ENCODE measurements around the gene LRIG2. TPM values are rescaled to one million over a fixed set of nuclear protein-coding genes. Genes with fewer than 3 reads are reported as not detected.

The LRIG2 gene
- total RNA-seq, 3 donors from 2014 or later (not counting 1 experiment from before 2014, with no cell fraction given): 20.2 to 28.5 (median 23.7) TPM

DNA sequence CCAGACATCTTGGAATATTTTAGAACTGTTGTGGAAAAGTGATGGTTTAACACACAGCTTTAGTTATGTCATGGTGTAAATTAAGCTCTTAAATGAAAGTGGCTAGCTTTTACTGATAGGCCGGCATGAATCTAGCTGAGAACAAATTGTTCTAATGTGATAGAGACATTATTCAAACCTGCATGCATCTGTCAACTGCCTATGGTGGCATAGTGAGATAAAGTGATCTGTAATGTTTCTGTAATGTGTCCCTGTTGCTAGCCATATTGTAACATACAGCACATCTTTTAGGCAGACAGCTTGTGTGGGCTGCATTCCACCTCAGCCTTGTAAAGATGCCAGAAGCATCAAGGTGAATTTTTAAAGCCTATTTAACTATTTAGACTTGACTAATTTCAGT, 16.0 kb downstream of the LRIG2 start:
- DNase-seq: no peak
- H3K36me3 Mint-ChIP-seq: no peaks in the 10 kb centered on the region
- 83% methylated on average over 1 of the region's 1 CpG for WGBS (ENCODE audit: insufficient coverage)
- Histone ChIP-seq H3K4me3 (ENCODE audit: low read length) (no peak overlapping the region), H3K4me1 (ENCODE audit: control insufficient read depth, insufficient read depth, low read length) (no peaks in the 10 kb centered on the region), H3K9me3 (ENCODE audit: control insufficient read depth, insufficient read depth, low read length) (no peaks in the 10 kb centered on the region), H3K27ac (ENCODE audit: low read length) (no peak overlapping the region), H3K36me3 (ENCODE audit: control insufficient read depth, insufficient read depth, low read length) (peaks cover 9% of the 10 kb centered on the region), H3K27me3 (ENCODE audit: control insufficient read depth, insufficient read depth, low read length) (no peaks in the 10 kb centered on the region)
- no peak overlapping the region for H3K4me3 Mint-ChIP-seq
- intact Hi-C loops (cut with micrococcal nuclease): no loop called here
- ATAC-seq: no peak
- H3K4me1 Mint-ChIP-seq: peaks cover 32 to 35% of the 10 kb centered on the region in 2 donors
- H3K27me3 Mint-ChIP-seq (ENCODE audit: low read depth in 2 of 2): no peaks in the 10 kb centered on the region
- TF ChIP-seq, protein P1, sequence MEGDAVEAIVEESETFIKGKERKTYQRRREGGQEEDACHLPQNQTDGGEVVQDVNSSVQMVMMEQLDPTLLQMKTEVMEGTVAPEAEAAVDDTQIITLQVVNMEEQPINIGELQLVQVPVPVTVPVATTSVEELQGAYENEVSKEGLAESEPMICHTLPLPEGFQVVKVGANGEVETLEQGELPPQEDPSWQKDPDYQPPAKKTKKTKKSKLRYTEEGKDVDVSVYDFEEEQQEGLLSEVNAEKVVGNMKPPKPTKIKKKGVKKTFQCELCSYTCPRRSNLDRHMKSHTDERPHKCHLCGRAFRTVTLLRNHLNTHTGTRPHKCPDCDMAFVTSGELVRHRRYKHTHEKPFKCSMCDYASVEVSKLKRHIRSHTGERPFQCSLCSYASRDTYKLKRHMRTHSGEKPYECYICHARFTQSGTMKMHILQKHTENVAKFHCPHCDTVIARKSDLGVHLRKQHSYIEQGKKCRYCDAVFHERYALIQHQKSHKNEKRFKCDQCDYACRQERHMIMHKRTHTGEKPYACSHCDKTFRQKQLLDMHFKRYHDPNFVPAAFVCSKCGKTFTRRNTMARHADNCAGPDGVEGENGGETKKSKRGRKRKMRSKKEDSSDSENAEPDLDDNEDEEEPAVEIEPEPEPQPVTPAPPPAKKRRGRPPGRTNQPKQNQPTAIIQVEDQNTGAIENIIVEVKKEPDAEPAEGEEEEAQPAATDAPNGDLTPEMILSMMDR (IDR thresholded peaks at IDR 0.05): no peak
- H3K27ac Mint-ChIP-seq: no peak overlapping the region
- no peaks in the 10 kb centered on the region for H3K9me3 Mint-ChIP-seq

DNA sequence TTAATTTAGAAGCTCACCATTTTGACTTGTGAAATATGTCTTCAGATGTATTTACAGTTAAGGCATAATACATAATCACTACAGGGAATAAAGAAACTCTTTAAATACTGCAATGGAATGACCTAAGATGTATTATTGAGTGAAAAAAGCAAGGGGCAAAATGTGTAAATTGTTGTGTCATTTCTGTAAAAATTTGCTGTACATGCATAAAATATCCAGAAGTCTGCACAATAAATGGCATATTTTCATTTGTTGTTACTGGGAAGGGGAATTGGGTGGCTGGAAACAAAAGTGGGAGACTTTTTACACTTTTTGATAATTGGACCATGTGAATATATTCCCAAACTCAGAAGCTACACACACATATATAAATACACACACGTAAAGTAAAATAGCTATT, 17.1 kb downstream of the LRIG2 start:
- Mint-ChIP-seq H3K27me3 (ENCODE audit: low read depth in 2 of 2) (no peaks in the 10 kb centered on the region), H3K9me3 (no peaks in the 10 kb centered on the region), H3K36me3 (no peaks in the 10 kb centered on the region), H3K4me1 (peaks cover 30 to 35% of the 10 kb centered on the region in 2 donors), H3K27ac (peak overlapping the region in 1 of 2 donors; percentile 31), H3K4me3 (no peak overlapping the region)
- Histone ChIP-seq H3K27me3 (ENCODE audit: control insufficient read depth, insufficient read depth, low read length) (no peaks in the 10 kb centered on the region), H3K36me3 (ENCODE audit: control insufficient read depth, insufficient read depth, low read length) (peaks cover 17% of the 10 kb centered on the region), H3K4me1 (ENCODE audit: control insufficient read depth, insufficient read depth, low read length) (no peaks in the 10 kb centered on the region), H3K4me3 (ENCODE audit: low read length) (no peak overlapping the region), H3K9me3 (ENCODE audit: control insufficient read depth, insufficient read depth, low read length) (no peaks in the 10 kb centered on the region), H3K27ac (ENCODE audit: low read length) (no peak overlapping the region)
- TF ChIP-seq, protein P1 (IDR thresholded peaks at IDR 0.05): no peak
- intact Hi-C loops (cut with micrococcal nuclease): no loop called here
- no CpG with 5 or more reads among the region's 1 CpG for WGBS (ENCODE audit: insufficient coverage)
- ATAC-seq (no peak), DNase-seq (no peak)

DNA sequence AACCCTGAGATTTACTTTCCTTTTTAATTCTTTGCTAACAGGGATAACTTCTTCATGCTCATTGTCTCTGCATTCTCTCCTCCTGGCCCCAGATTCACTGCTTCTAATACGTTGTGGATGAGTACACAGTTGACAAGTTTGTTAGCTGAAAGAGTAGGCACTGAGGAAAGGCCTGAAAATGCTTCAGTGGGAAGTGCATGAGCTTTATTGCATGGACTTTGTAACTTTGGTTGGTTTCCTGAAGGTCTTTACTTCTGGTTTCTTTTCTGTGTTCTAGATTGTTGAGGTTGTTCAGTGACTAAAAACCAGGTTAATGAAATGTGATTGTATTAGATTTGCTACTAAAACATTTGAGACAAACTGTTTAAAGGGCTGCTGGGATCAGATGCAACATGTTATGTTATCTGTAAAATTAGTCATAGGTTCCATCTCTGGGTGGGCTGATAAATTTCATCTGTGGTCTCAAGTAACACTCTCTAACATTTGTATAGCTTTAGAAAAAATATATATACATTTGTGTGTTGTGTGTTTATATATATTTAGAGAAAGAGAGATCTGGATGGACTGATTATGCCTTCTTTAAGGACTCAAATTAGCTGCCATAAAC, 19.1 kb downstream of the LRIG2 start:
- Mint-ChIP-seq H3K36me3 (peaks cover 16% of the 10 kb centered on the region), H3K27ac (peak overlapping the region; percentile 30 to 48), H3K27me3 (ENCODE audit: low read depth in 2 of 2) (no peaks in the 10 kb centered on the region), H3K4me3 (no peak overlapping the region), H3K9me3 (no peaks in the 10 kb centered on the region), H3K4me1 (peaks cover 23 to 30% of the 10 kb centered on the region in 2 donors)
- peaks cover 34% of the 10 kb centered on the region for H3K36me3 ChIP-seq (ENCODE audit: control insufficient read depth, insufficient read depth, low read length)
- no peaks in the 10 kb centered on the region for H3K4me1 ChIP-seq (ENCODE audit: control insufficient read depth, insufficient read depth, low read length)
- no peaks in the 10 kb centered on the region for H3K9me3 ChIP-seq (ENCODE audit: control insufficient read depth, insufficient read depth, low read length)
- H3K27me3 ChIP-seq (ENCODE audit: control insufficient read depth, insufficient read depth, low read length): no peaks in the 10 kb centered on the region
- intact Hi-C loops (cut with micrococcal nuclease): no loop called here
- no peak for ATAC-seq
- 85% methylated on average over 1 of the region's 1 CpG for WGBS (ENCODE audit: insufficient coverage)
- no peak for DNase-seq
- no peak overlapping the region for H3K4me3 ChIP-seq (ENCODE audit: low read length)
- TF ChIP-seq, protein P1 (IDR thresholded peaks at IDR 0.05): no peak
- H3K27ac ChIP-seq (ENCODE audit: low read length): no peak overlapping the region

DNA sequence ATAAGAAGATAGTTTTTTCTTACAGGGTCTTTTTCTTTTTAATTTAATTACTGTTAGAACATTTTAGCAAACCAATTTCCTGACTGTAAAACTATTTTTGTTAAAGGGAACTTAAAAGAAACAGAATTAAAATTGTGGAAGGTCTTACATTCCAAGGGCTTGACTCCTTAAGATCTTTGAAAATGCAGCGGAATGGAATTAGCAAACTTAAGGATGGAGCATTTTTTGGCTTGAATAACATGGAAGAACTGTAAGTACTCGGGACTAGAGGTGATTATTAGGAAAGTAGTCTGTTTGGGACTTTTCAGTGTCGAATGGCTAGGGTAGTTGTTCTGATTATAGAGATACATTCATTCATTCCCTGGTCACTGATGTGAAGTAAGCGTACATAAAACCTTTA, 21.5 kb downstream of the LRIG2 start:
- Mint-ChIP-seq H3K9me3 (no peaks in the 10 kb centered on the region), H3K4me3 (no peak overlapping the region), H3K27me3 (ENCODE audit: low read depth in 2 of 2) (no peaks in the 10 kb centered on the region), H3K4me1 (peaks cover 16 to 17% of the 10 kb centered on the region in 2 donors), H3K36me3 (peaks cover 17% of the 10 kb centered on the region), H3K27ac (no peak overlapping the region)
- no peak overlapping the region for H3K4me3 ChIP-seq (ENCODE audit: low read length)
- 100% methylated on average over 3 of the region's 4 CpGs for WGBS (ENCODE audit: insufficient coverage)
- no peaks in the 10 kb centered on the region for H3K4me1 ChIP-seq (ENCODE audit: control insufficient read depth, insufficient read depth, low read length)
- H3K36me3 ChIP-seq (ENCODE audit: control insufficient read depth, insufficient read depth, low read length): peaks cover 53% of the 10 kb centered on the region
- intact Hi-C loops (cut with micrococcal nuclease): no loop called here
- DNase-seq: no peak
- ATAC-seq: no peak
- H3K27ac ChIP-seq (ENCODE audit: low read length): no peak overlapping the region
- no peaks in the 10 kb centered on the region for H3K27me3 ChIP-seq (ENCODE audit: control insufficient read depth, insufficient read depth, low read length)
- no peaks in the 10 kb centered on the region for H3K9me3 ChIP-seq (ENCODE audit: control insufficient read depth, insufficient read depth, low read length)
- TF ChIP-seq, protein P1 (IDR thresholded peaks at IDR 0.05): no peak
